ENCODE results near the gene DNM3.

The DNM3 gene

GRCh38 chr1:172457479-172458130 is 616.3 kb downstream of the DNM3 start:
- no peak for DNase-seq (ENCODE audit: low read depth)
- TF ChIP-seq CTCF (IDR thresholded peaks at IDR 0.05; ENCODE audit: low read length, missing control alignments), result no peak
- H3K4me3 ChIP-seq (replicated peaks; ENCODE audit: low read depth, low read length), result no peak overlapping the region

- no peak overlapping the region for H3K4me3 ChIP-seq (replicated peaks; ENCODE audit: low read depth, low read length)
- no peak for TF ChIP-seq CTCF (IDR thresholded peaks at IDR 0.05; ENCODE audit: low read length, missing control alignments)
- no peak for DNase-seq (ENCODE audit: low read depth)
Observed at GRCh38 chr1:172460177-172460576, 618.9 kb downstream of the DNM3 start.

GRCh38 chr1:172460887-172461315 is 619.6 kb downstream of the DNM3 start:
- H3K4me3 ChIP-seq (replicated peaks; ENCODE audit: low read depth, low read length), result no peak overlapping the region
- no peak for DNase-seq (ENCODE audit: low read depth)
- TF ChIP-seq CTCF (IDR thresholded peaks at IDR 0.05; ENCODE audit: low read length, missing control alignments), result no peak
